ENCODE measurements around the gene TRABD2A.
"Not testable (repeated sequence)": the region's sequence is repeated elsewhere in the genome, so short reads cannot be mapped to it uniquely, and the experiment has no call there.

The TRABD2A gene
- 122 to 195 reads per million in 2 donors for total RNA-seq

- peak; percentile 26 to 67 (median 46) for DNase-seq
These were observed at the start of gene TRABD2A for GRCh38 chr2:84880645-84881521. TRABD2A (minus strand) TSS chr2:84881084; CDS start chr2:84881039, 45 bp downstream.

GRCh38 chr2:84927275-84927627 lies 46.4 kb upstream of the TRABD2A start:
- DNase-seq: no peak

GRCh38 chr2:84925724-84926376 lies 45.0 kb upstream of the TRABD2A start:
- peak; percentile 95 to 99 (median 98) for DNase-seq

GRCh38 chr2:84925336-84925723 lies 44.4 kb upstream of the TRABD2A start:
- DNase-seq: no peak

- DNase-seq: peak in 3 of 5 experiments; percentile 7 to 95 (median 35)
These were observed 43.6 kb upstream of the TRABD2A start for GRCh38 chr2:84924173-84925106.

GRCh38 chr2:84923009-84923408 lies 42.1 kb upstream of the TRABD2A start:
- no peak for DNase-seq

GRCh38 chr2:84919885-84920580 lies 39.1 kb upstream of the TRABD2A start:
- DNase-seq: no peak

- no peak for DNase-seq
These were observed 37.5 kb upstream of the TRABD2A start for GRCh38 chr2:84918430-84918829.

GRCh38 chr2:84917821-84918220 lies 36.9 kb upstream of the TRABD2A start:
- DNase-seq: not testable (repeated sequence)

- not testable (repeated sequence) for DNase-seq
These were observed 34.8 kb upstream of the TRABD2A start for GRCh38 chr2:84915675-84916074.

GRCh38 chr2:84914334-84914733 lies 33.5 kb upstream of the TRABD2A start:
- DNase-seq: no peak

GRCh38 chr2:84912984-84913383 lies 32.1 kb upstream of the TRABD2A start:
- DNase-seq: no peak

- no peak for DNase-seq
These were observed 30.3 kb upstream of the TRABD2A start for GRCh38 chr2:84911135-84911678.

- DNase-seq: peak in 2 of 5 experiments; percentile 83 to 96
These were observed 28.2 kb upstream of the TRABD2A start for GRCh38 chr2:84908948-84909713.

- DNase-seq: peak in 3 of 5 experiments; percentile 37 to 88 (median 70)
These were observed 26.2 kb upstream of the TRABD2A start for GRCh38 chr2:84906900-84907714.

- peak in 4 of 5 experiments; percentile 30 to 68 (median 34) for DNase-seq
These were observed 25.4 kb upstream of the TRABD2A start for GRCh38 chr2:84906108-84906899.

- peak; percentile 78 to 90 (median 87) for DNase-seq
These were observed 24.6 kb upstream of the TRABD2A start, which contains the start of gene TMSB10 for GRCh38 chr2:84905181-84906107. TMSB10 (plus strand) TSS chr2:84905656.

- DNase-seq: peak in 1 of 5 experiments; percentile 20
These were observed 23.9 kb upstream of the TRABD2A start for GRCh38 chr2:84904717-84905174.
